Colonic mucosa (tissue), 4 donors: ENCODE measurements around the gene ZNF701. TPM values are rescaled to one million over a fixed set of nuclear protein-coding genes. Genes with fewer than 3 reads are reported as not detected.
"Not testable (repeated sequence)": the region's sequence is repeated elsewhere in the genome, so short reads cannot be mapped to it uniquely, and the experiment has no call there.

ENCODE experiments used
- DNase-seq: peaks from one replicate; pipeline ENCODE4 v3.0.0-alpha.2; 2020
- H3K27ac ChIP-seq: fragments of 200-600 bp; one replicate; pipeline ENCODE4 v1.8.0; 2021
- H3K27me3 ChIP-seq: fragments of 200-600 bp; one replicate; pipeline ENCODE4 v1.8.0; 2021
- H3K36me3 ChIP-seq: fragments of 200-600 bp; one replicate; pipeline ENCODE4 v1.8.0; 2021
- H3K4me1 ChIP-seq: fragments of 200-600 bp; one replicate; pipeline ENCODE4 v1.8.0; 2021; ENCODE audit warnings: mild to moderate bottlenecking
- H3K4me3 ChIP-seq: fragments of 200-600 bp; one replicate; pipeline ENCODE4 v1.8.0; 2021
- H3K9ac ChIP-seq, 2 donors: one replicate each; pipeline ENCODE4 v1.7.0; 2013; ENCODE audit warnings: control low read depth in 2 of 2, low read depth in 2 of 2, low read length in 2 of 2
- H3K9me3 ChIP-seq: fragments of 200-600 bp; one replicate; pipeline ENCODE4 v1.8.0; 2021
- CTCF ChIP-seq: fragments of 200-600 bp; IDR thresholded peaks from one replicate; pipeline ENCODE4 v1.8.0; 2022; ENCODE audit warnings: antibody characterized with exemption, mild to moderate bottlenecking
- intact Hi-C: fragments of 100-400 bp; cut with DNase I; formaldehyde crosslinking; loops from one replicate; pipeline ENCODE4 v1.14.1; 2022
- total RNA-seq, 2 donors: library from RNA; stranded (reverse); fragmentation: NEBNext Ultra II Directional in 1 of 2; extraction: Animal tissue kit (Norgen Biotek cat#: 25700) in 1 of 2; gene quantifications; one replicate each; pipeline ENCODE4 v1.2.1, GENCODE V29; 2021
- donor health status: healthy.
- donor health status: DM: no; HTN: no; CAD: no.
- donor health status: DM: no; HTN: no; CAD: no.

Gene ZNF701
- total RNA-seq, 2 donors from 2014 or later = 20.2 to 20.6 TPM

- Histone ChIP-seq H3K27me3 (no peaks in the 10 kb centered on the region), H3K27ac (no peak overlapping the region), H3K4me1 (no peaks in the 10 kb centered on the region), H3K4me3 (no peak overlapping the region), H3K9me3 (no peaks in the 10 kb centered on the region), H3K36me3 (peaks cover 17% of the 10 kb centered on the region), H3K9ac (no peak overlapping the region)
- intact Hi-C loops = no loop called here
- no peak for TF ChIP-seq CTCF
- DNase-seq = no peak
Measured at GRCh38 chr19:52541608-52542007, 28.5 kb upstream of the ZNF701 start.

- H3K36me3 ChIP-seq = peaks cover 17% of the 10 kb centered on the region
- H3K9me3 ChIP-seq, H3K9ac ChIP-seq, H3K27me3 ChIP-seq, H3K4me1 ChIP-seq, H3K4me3 ChIP-seq, DNase-seq, H3K27ac ChIP-seq, intact Hi-C loops: not testable (repeated sequence)
Measured at GRCh38 chr19:52542541-52542940, 27.5 kb upstream of the ZNF701 start.

- no peaks in the 10 kb centered on the region for H3K4me1 ChIP-seq
- H3K27ac ChIP-seq = no peak overlapping the region
- DNase-seq = no peak
Measured at GRCh38 chr19:52542984-52543664, 27.0 kb upstream of the ZNF701 start.

GRCh38 chr19:52554216-52554971 lies 15.7 kb upstream of the ZNF701 start:
- peaks cover 23% of the 10 kb centered on the region for H3K9me3 ChIP-seq
- peaks cover 16% of the 10 kb centered on the region for H3K36me3 ChIP-seq

More at GRCh38 chr19:52542984-52543664, 27.0 kb upstream of the ZNF701 start:
- H3K9me3 ChIP-seq = no peaks in the 10 kb centered on the region
- no peak overlapping the region for H3K4me3 ChIP-seq
- TF ChIP-seq CTCF = no peak
- H3K9ac ChIP-seq = no peak overlapping the region
- no peaks in the 10 kb centered on the region for H3K27me3 ChIP-seq
- intact Hi-C loops = no loop called here
- peaks cover 17% of the 10 kb centered on the region for H3K36me3 ChIP-seq

GRCh38 chr19:52557231-52557995 lies 12.7 kb upstream of the ZNF701 start:
- Histone ChIP-seq H3K4me3 (no peak overlapping the region), H3K4me1 (no peaks in the 10 kb centered on the region), H3K9ac (no peak overlapping the region), H3K9me3 (peaks cover 23% of the 10 kb centered on the region), H3K36me3 (peaks cover 15% of the 10 kb centered on the region), H3K27ac (no peak overlapping the region), H3K27me3 (no peaks in the 10 kb centered on the region)
- no peak for TF ChIP-seq CTCF
- intact Hi-C loops = no loop called here
- DNase-seq = no peak

More at GRCh38 chr19:52554216-52554971, 15.7 kb upstream of the ZNF701 start:
- intact Hi-C loops = no loop called here
- H3K27me3 ChIP-seq = no peaks in the 10 kb centered on the region
- no peak for DNase-seq
- no peak overlapping the region for H3K4me3 ChIP-seq
- H3K9ac ChIP-seq = no peak overlapping the region
- no peaks in the 10 kb centered on the region for H3K4me1 ChIP-seq
- no peak overlapping the region for H3K27ac ChIP-seq
- no peak for TF ChIP-seq CTCF

GRCh38 chr19:52558732-52559445 lies 11.2 kb upstream of the ZNF701 start:
- H3K9ac ChIP-seq, H3K27me3 ChIP-seq, DNase-seq, H3K4me1 ChIP-seq, intact Hi-C loops, H3K27ac ChIP-seq, H3K4me3 ChIP-seq: not testable (repeated sequence)
- peaks cover 23% of the 10 kb centered on the region for H3K9me3 ChIP-seq
- H3K36me3 ChIP-seq = peaks cover 10% of the 10 kb centered on the region

GRCh38 chr19:52561611-52562010 lies 8.5 kb upstream of the ZNF701 start:
- H3K9me3 ChIP-seq = peaks cover 12% of the 10 kb centered on the region
- H3K36me3 ChIP-seq, H3K27me3 ChIP-seq, H3K4me1 ChIP-seq, DNase-seq, H3K27ac ChIP-seq, H3K4me3 ChIP-seq, intact Hi-C loops, H3K9ac ChIP-seq: not testable (repeated sequence)
